ENCODE data around the gene TENM4.
"Not testable (repeated sequence)": the region's sequence is repeated elsewhere in the genome, so short reads cannot be mapped to it uniquely, and the experiment has no call there.

The TENM4 gene

DNA sequence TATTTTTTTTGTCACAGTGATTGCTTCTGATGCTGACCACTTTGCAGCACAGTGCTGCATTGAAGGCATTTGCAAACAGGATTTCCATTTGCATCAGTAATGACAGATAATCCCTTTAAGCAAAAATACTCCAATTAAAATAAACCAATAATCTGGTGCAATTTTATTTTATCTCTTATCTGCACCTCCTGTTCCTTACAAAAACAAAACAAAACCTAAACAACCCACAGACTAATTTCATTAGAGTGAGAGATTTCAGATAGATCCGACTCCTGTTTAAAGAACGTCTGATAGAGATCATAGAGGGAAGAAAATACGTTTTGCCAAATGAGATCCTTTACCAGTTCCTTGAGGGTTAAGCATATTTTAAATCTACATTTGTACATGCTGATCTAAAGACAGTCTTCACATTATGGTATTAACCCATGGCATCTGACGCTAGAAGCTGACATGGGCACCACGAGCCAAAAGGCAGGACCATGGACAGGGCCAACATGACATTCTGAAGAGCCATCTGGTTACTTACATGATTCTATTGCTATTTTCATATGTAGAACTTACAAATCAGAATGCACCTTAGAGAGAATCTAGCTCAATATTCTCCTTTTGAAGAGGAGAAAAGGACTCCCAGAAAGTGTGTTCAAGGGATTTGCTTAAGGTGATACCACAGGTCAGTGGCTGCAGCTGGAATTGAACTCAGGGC lies 580.0 kb downstream of the TENM4 start:
- DNase-seq, result no peak

GRCh38 chr11:78857688-78858087 lies 583.1 kb downstream of the TENM4 start:
- no peak for DNase-seq

DNA sequence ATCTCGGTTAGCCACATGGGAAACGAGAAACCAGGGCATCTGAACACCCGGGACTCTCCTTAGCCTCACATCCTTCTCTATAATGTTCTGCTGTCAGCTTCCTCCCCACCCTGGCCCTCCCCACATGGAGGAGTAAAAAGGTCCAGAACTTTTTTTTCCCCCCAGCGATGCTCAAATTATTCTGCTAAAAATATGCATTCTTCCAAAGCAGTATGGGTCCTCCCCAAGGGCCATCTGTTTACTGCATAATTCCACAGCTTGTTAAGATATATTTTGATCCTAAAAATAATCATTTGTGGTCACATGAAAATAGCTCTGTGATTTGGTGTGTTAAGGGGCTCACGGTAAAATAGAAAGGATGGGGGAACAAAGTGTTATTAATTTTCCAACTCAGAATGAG lies 584.6 kb downstream of the TENM4 start:
- DNase-seq, result no peak

- no peak for DNase-seq
Measured at GRCh38 chr11:78855116-78855515, 585.7 kb downstream of the TENM4 start.

GRCh38 chr11:78853521-78853920 lies 587.3 kb downstream of the TENM4 start:
- no peak for DNase-seq

DNA sequence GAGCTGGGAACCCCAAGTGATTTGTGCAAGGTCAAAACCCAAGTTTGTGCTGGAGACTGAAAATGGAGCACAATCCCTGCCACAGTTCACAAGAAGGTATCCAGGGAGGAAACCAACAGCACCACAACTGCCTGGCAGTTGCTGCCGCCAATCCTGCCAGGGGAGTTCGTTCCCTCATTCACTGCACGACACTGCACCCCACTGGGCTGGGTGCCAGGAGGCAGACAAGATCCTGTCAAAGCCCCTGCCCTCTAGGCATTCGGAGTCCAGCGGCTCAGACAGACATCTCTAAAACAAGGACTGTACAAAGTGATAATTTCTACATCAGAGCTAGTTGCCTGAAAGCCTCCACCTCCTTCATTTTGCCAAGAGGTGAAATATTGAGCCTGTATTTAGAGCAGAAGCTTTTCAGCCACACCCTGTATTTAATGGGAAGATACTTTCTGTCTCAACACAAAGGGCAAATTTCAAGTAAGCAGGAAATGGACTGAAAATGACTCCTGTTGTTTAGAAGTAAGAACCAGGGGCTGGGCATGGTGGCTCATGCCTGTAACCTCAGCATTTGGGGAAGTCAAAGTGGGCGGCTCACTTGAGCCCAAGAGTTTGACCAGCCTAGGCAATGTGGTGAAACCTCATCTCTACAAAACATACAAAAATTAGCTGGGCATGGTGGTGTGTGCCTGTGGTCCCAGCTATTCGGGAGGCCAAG lies 588.8 kb downstream of the TENM4 start:
- no peak for DNase-seq

DNA sequence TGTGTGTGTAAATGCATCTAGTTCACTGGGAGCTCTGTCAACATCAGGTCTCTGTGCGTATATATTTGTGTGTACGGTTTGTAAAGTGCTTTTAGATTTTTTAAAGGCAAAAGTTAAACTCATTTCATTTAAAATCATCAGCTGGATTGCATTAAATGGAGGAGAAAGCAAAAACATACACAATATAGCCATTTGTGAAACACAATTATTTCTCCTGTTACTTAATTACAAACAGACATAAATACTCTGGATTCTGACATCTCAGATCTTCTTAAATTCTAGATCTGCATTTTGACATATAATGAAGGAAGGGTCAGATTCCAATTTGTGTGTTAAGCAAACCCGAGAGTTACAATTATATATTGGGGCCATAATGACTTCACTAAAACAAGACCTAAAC lies 590.8 kb downstream of the TENM4 start:
- no peak for DNase-seq

- no peak for DNase-seq
Measured at GRCh38 chr11:78846269-78846668, 594.6 kb downstream of the TENM4 start.

- DNase-seq, result no peak
Measured at GRCh38 chr11:78845496-78845895, 595.3 kb downstream of the TENM4 start.

GRCh38 chr11:78841456-78842060 lies 599.3 kb downstream of the TENM4 start:
- no peak for DNase-seq

DNA sequence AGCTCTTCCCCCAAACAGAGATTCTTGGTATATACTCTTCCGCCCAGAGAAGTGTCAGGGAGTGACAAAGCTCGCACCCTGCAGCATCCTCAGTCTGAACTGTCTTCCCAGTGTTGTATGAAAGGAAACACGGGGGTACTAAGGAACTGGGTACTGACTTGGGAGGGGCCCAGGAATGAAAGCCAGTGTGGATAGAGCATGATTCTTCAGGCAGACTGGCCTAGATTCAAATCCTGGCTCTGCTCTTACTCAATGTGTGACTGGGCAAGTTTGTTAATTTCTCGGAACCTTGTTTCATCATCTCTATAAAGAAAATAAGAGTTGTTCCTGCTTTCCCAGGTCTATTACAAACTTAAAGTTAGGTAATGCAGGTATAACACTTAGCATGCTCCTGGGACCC lies 600.2 kb downstream of the TENM4 start:
- DNase-seq, result no peak

- DNase-seq, result no peak
Measured at GRCh38 chr11:78840200-78840599, 600.6 kb downstream of the TENM4 start.

DNA sequence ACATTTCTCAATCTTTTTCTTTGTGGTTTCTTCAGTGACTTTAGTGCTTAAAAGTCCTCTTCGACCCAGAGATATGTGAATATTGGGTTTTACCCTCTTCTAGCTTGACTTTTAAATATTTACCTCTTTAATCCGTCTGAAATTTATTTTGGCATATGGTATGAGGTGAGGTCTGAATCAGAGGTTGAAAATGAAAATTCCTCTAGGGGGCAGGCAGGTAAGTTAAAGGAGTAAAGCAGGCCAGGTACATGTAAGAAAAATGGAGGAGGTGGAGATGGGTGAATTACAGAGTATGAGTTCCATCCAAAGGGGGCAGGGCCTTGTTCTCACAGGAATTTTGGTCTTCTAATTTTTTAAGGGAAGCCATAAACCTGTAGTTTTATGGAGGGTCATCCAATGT lies 602.4 kb downstream of the TENM4 start:
- no peak for DNase-seq

DNA sequence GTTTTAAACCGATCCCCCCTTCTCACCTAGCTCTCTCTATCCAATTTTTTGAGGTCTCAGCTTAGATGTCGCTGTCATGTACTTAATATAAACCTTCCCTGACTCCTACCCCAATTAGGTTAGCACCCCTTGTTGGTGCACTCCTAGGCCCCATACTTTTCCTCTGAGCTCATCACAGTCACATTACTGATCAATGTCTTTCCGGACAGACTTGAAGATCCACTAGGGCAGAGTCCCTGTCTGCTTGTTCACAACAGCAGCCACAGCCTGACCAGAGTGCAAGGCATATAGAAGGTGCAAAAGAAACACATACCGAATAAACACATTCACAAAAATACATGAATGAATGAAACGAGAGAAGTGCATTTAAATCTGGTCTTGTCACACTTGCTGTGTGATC lies 605.2 kb downstream of the TENM4 start:
- DNase-seq, result no peak

DNA sequence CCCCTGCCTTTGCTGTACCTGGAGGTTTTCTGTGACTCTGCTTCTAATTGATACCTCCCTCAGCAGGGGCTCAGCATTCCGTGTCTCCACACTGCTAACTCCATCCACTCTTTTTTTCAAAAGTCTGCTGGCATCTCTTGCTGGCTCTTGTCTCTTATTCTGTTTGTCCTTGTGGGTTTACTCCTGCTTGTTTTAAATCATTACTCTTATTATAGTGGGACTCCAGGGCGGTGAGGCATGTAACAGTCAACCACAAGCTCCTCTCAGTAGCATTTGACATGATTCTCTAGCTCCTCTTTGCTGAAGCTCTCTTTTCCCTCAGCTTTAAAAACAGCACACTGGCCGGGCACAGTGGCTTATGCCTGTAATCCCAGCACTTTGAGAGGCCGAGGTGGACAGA lies 605.9 kb downstream of the TENM4 start:
- no peak for DNase-seq

- DNase-seq, result no peak
Measured at GRCh38 chr11:78833237-78833636, 607.6 kb downstream of the TENM4 start.

- no peak for DNase-seq
Measured at GRCh38 chr11:78832226-78832947, 608.4 kb downstream of the TENM4 start.

GRCh38 chr11:78831571-78831970 lies 609.3 kb downstream of the TENM4 start:
- DNase-seq, result no peak

DNA sequence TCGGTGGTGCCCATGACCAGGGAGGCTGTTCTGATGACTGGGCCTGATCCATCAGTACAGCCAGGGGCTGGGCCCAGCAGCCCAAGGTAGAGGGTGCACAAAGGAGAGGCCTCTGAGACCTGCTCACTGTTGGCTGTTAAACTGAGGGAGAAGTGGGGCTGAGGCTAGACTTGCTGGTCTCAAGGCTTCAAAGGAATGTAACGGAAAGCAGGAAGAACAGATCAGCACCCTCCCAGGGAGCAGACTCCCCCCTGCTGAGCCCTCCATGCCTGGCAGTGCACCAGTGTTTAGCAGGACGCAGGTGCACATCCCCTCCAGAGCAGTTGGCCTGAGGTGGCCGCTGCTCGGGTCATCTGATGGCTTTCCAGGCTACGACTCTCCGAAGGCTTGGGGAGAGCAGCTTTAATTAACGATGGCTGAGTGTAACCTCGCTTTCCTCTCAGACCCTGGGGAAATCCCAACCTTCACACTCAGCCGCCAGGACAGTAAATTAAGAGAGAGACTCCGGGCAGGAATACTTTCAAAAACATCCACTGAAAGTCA lies 610.5 kb downstream of the TENM4 start:
- DNase-seq, result no peak

DNA sequence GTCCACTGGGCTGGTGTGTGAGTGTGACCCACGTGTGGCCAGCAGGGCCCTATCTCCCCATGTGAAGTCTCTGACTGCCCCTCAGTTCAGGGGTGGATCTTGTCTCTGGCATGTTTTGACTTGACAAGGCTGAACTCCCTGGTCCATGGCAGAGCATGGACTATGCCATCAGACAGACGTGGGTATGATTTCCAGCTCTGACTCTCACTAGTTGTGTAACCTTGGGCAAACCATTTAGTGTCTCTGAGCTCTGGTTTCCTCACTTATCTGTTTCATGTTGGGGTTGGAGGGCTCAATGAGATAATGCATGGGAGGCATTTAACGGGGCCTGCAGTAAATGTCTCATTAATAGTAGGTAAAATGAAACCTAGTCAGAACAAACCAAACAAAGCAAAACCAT lies 611.7 kb downstream of the TENM4 start:
- no peak for DNase-seq

DNA sequence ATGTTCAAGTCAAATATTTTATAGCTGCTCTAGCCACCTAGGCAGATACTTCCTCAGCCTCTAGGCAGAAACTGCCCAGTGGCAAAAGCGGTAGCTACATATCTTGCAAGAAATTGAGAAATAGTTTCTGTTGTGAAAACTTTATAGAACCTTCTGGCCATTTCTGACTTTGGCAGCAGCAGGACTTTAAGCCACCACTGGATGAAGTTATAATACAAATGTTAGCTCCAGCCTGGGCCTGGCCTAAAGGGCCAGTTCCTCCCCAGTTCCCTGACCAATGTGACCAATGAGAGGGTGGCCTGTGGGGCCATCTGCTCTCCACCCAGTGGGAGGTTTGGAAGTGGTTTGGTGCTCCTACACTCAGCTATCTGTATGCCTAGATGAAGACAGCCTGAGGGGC lies 612.2 kb downstream of the TENM4 start:
- no peak for DNase-seq

GRCh38 chr11:78827291-78827690 lies 613.5 kb downstream of the TENM4 start:
- not testable (repeated sequence) for DNase-seq

DNA sequence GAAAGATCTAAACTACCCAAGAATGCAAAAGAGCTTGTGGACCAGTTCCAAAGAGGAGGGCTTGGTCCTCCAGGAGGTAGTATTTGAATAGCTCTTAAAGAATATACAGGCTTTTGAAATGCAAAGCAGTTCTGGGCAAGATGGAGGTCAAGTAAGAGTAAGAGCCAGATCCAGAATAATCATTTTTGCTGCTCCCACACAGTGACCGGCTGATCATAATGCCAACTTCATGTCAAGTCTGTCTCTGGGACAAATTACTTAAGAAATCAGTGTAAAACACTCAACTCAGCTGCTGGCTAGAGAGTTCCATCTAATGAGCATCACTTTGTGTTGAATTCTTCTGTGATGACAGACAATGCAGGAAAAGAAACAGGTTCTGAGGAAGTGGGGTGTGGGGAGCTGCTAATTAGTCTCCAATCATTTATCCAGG lies 615.2 kb downstream of the TENM4 start:
- no peak for DNase-seq
